GM18909 (cell line): ENCODE data around the gene STAG2.

Experiments
- ATAC-seq: cut with Tn5 transposase; IDR thresholded peaks from one replicate; pipeline ENCODE4 v1.9.1; 2021; ENCODE audit warnings: mild to moderate bottlenecking; ENCODE audit not compliant: unreplicated experiment, poor library complexity

Gene STAG2

GRCh38 chrX:123971982-123972381 is 10.5 kb downstream of the STAG2 start:
- no peak for ATAC-seq

- no peak for ATAC-seq
These were observed 12.4 kb downstream of the STAG2 start for GRCh38 chrX:123973921-123974320.

DNA sequence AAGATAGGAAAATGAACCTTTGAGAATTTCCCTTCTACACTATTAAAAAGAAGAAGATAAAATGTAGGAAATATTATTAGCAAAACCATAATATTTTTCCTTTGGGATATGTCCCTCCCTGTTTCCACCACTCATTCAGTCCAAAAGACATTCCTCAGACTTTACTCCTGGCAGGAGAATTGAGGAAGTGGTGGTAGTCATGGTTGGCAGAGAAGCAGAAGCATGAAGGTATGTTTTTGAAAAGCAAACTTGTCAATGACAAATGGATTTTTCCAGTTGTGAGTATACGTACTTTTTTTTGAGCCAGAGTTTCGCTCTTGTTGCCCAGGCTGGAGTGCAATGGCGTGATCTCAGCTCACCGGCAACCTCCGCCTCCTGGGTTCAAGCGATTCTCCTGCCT is 13.7 kb downstream of the STAG2 start:
- no peak for ATAC-seq

DNA sequence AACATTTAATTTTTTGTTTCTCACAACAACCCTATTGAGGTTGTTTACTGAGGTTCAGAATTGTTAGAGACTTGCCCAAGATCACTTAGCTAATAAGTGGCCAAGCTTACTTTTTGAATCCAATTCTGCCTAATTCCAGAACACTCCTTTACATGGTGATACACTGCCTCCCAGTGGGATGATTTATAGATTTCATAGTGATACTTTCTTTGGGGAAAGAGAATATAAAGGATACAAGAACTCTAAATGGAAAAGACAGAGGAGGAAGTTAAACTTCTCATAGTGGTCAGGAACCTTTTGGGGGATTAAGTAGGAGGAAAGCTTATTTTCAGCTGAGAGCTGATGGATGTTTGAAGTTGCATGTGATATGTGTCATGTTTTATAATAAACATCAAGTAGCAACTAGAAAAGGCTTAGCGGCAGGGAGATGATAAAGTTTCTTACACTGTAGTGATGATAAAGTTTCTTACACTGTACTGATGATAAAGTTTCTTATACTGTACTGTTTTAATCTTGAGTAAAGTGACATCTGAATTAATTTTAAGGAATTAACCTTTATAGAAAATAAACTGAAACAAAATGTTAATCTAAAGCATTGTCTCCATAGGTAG is 15.3 kb downstream of the STAG2 start:
- ATAC-seq, result no peak

DNA sequence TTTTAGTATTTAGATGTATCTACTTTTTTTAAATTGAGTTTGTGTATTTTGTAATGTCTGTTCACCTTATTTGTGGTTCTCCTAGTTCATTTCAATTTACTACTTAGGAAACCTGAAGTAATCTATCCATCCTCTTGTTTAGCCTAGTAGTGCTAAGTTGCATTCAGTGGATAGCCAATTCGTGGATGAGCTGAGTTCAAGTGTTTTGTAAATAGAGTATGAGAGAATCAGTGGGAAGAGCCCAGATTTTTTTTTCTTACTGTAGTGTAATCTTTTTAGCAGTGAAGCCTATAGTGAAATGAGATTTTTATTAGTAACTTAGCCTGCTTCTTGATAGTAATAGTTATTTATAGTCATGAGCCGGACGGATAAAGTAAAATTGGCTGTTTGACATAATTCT is 21.7 kb downstream of the STAG2 start:
- no peak for ATAC-seq

- no peak for ATAC-seq
These were observed 24.9 kb downstream of the STAG2 start for GRCh38 chrX:123986377-123986776.

DNA sequence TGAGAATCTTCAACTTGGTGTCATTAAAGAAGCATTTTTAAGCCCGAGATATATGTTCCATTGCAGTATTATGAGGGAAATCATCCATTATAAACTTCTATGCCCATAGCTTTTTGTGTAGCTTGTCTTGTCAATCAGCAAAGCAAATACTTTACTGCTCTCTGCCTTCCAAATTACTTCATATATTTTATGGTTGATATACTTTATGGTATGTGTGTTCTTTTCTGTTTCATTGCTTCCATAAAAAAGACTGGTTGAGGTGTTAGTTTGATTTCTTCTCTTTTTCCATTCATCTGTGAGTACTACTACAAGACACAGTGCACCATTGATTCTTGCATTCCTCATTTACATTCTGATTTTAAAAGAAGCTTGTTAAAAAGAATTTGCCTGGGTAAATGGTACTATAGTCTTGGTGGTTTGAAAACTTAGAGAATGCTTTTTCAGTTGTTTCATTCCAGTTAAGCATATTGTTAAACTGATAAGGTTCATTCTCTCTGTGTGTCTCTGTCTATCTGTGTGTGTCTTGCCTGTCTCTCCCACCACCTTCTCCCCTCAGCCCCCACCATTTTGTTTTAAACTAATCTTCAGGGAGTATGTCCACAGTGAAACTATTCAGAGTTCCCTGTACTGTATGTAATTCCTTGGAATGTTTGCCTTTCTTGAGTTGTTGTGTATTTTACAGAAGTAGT is 27.1 kb downstream of the STAG2 start:
- ATAC-seq, result no peak

- ATAC-seq, result no peak
These were observed 27.7 kb downstream of the STAG2 start for GRCh38 chrX:123989235-123989634.

DNA sequence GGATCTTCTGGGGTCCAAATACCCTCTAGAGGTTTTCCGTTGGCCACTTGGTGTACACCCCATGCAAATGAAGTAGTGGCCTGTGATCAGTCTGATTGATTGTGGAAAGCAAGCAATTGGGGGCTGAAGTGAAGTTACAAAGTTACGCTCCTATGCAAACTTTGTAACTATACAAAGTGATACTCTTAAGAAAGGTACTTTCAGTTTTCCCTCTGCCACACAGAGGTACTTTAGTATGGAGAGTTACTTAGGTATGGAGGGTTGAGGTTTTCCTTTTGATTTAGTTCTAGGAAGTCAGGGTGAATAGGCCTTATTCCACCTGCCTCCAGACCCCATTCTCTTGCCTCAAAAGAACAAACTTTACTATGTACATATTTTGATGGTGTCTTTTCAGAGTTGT is 28.7 kb downstream of the STAG2 start:
- ATAC-seq, result no peak

DNA sequence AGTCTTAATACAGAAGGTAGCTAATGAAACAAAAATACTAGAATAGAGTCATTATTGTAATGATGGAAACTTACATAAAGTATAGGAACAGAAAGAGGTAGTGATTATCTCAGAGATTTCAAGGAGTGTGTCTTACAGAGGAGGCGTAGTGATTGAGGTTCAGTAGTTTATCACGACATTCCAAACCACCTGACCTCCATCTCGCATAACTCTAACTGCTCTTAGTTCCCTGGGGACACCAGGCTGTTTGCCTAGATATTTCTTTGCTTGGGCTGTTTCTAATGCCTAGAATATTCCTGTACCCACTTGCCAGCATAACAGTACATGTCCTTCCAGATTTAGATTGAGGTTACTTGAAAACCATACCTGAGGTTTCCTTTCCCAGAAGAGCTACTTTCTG is 29.1 kb downstream of the STAG2 start:
- no peak for ATAC-seq

DNA sequence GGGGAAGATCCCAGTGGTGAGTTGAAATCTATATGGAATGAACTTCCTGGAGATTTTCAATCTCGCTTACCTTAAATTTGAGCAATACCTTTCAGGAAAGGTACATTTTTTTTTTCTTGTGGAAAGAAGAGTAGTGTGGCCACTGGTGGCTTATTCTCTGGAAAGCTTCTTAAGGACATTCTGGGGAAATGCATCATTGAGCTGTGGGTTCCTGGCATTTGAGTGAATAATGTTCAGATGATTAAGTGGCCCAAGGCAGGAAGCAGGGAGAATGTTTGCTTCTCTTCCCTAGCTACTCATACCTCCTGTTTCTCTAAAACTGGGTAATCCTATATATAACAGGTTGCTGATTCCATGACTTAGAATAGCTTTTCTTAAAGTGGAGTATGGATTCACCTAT is 31.8 kb downstream of the STAG2 start:
- ATAC-seq, result no peak

- ATAC-seq, result no peak
These were observed 32.6 kb downstream of the STAG2 start for GRCh38 chrX:123993904-123994635.

GRCh38 chrX:123994730-123995129 is 33.2 kb downstream of the STAG2 start:
- ATAC-seq, result no peak

GRCh38 chrX:124001581-124001980 is 40.1 kb downstream of the STAG2 start:
- no peak for ATAC-seq

- ATAC-seq, result no peak
These were observed 43.7 kb downstream of the STAG2 start for GRCh38 chrX:124005228-124005627.

DNA sequence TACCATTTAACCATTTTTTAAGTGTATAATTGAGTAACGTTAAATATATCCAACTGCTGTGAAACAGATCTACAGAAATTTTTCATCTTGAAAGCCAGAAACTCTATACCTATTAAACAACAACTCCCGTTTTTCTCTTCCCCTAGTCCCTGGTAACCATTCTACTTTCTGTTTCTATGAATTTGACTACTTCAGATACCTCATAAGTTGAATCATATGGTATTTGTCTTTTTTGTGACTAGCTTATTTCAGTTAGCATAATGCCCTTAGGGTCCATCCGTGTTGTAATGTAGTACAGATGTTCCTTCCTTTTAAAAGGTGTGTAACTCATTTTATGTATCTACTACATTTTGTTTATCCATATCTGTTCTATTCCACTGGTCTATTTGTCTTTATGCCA is 48.7 kb downstream of the STAG2 start:
- ATAC-seq, result peak; percentile 71

- peak; percentile 6 for ATAC-seq
These were observed 49.1 kb downstream of the STAG2 start for GRCh38 chrX:124010566-124010965.

- no peak for ATAC-seq
These were observed 54.2 kb downstream of the STAG2 start for GRCh38 chrX:124015721-124016120.

- no peak for ATAC-seq
These were observed 55.3 kb downstream of the STAG2 start for GRCh38 chrX:124016825-124017224.

GRCh38 chrX:124018023-124018422 is 56.5 kb downstream of the STAG2 start:
- no peak for ATAC-seq

- no peak for ATAC-seq
These were observed 62.3 kb downstream of the STAG2 start for GRCh38 chrX:124023838-124024238.

GRCh38 chrX:124026529-124026928 is 65.0 kb downstream of the STAG2 start:
- ATAC-seq, result no peak
